K562 treated with DMSO at 1 percent for 12 hours (cell line): Measurements from ENCODE around the gene U2AF1L4. TPM values are rescaled to one million over a fixed set of nuclear protein-coding genes. Genes with fewer than 3 reads are reported as not detected.

Experiments
- total RNA-seq: library from RNA; unstranded; fragments of 300-600 nt; gene quantifications from 2 replicates; pipeline ENCODE4 v1.2.3, GENCODE V29; 2022; ENCODE audit not compliant: insufficient read depth

Gene U2AF1L4, protein sequence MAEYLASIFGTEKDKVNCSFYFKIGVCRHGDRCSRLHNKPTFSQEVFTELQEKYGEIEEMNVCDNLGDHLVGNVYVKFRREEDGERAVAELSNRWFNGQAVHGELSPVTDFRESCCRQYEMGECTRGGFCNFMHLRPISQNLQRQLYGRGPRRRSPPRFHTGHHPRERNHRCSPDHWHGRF
- total RNA-seq = 4.5 and 8.7 TPM in 2 replicates

DNA sequence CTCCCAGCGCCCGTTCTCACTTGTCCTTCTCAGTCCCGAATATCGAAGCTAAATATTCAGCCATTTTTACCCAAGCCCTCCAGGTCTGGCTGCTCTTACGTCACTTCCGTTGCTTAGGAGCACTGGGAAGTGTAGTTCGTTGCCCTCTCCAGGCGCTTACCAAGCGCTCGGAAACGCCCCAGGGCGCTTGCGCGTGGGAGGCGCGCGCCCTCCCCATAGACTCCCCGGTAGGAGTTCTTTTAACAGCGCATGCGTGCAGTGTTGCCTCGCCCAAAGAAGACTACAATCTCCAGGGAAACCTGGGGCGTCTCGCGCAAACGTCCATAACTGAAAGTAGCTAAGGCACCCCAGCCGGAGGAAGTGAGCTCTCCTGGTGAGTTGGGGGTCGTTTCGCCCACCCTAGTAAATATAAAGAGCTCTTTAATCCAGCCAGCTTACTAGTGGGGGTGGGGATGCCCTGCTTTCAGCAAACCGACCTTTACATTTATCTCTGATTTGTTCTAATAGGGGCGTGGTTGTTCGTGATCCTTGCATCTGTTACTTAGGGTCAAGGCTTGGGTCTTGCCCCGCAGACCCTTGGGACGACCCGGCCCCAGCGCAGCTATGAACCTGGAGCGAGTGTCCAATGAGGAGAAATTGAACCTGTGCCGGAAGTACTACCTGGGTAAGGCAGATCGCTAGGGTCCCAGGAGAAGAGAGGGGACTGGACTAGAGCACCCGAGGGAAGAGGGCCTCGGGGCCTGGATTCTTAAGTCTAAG is at the start of gene U2AF1L4, which contains the start of gene PSENEN:
TSS of gene U2AF1L4 (minus strand) at position 91 of the 759 bp plus-strand sequence. CDS start at position 64, 27 bp downstream.
TSS of gene PSENEN (plus strand) at position 324 of the 759 bp plus-strand sequence. CDS start at position 604, 280 bp downstream.

DNA sequence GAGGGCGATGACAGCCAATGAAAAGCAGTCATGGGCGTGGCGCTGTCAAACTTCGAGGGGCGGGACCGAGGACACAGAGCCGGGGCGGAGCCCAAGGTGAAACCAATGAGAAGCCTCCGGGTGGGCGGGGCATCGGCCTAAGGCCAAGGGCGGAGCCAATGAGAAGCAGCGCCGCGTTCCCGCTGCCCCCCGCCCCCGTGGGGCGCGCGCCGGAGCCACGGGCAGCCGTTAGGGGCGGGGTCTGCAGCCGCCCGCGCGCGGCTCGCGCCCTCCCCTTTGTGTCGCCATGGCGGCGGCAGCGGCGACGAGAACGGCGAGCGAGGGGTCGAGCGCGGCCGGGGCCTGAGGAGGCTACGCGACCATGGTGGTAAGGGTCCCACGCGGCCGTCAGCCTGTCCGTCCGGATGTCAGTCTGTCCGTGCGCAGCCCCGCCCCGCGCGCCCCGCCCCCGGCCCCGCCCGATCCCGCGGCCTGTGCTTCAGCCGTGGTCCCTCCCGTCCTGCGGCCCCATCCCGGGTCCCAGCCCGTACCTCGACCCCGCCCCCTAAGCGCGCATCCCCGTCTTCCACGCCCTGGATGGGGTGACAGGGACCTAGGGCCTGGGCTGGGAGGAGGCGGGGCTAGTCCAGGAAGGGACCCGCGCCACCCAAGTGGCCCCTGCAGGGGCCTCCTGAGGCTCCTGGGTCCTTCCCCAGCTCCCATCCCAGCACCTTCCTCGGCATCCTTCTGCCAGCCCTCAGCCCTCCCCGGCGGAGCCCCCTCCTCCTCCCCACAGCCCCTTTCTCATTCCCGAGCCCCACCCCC is 30.3 kb upstream of the U2AF1L4 start, which contains the start of gene ARHGAP33:
TSS of gene ARHGAP33 (plus strand) at position 267 of the 804 bp plus-strand sequence. CDS start at position 362, 95 bp downstream.

DNA sequence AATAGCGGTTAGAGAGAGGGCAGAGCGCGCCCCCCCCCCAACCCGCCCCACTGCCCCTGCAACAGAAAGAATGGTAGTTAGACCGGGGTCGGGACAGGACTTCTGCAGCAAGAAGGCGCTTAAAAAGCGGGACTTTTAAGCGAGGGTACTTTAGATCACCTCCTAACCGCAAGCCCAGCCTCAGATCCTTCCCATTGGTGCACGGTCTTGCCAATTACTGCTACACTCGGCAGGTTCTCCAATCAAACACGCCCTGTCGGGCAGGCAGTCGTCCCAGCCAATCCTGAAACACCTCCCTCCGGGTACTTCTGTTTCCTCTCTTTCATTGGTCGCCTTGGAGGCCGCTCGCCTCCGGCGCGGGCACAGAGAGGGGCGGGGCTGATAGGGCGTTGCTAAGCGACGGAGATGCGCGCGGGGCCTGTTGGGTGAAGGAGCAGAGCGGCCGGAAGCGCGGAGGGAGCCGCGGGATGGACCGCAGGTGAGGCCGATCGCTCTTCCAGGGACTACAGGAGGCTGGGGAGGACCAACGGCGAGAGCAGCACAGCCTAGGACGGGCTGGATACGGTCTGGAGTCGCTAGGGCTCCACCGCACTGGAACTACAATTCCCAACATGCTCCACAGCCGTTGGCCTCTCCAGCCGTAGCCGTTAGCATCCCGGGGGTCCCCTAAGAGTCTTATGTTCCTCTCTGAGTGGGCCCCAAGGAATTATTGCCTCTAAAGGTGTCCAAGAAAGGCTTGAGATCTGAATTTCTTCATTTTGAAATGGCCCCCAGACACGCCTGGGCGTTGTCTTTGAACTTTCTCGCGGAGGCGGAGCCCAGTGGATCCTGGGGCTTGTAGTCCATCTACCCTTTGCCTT is 12.8 kb upstream of the U2AF1L4 start, which contains the start of gene PROSER3:
TSS of gene PROSER3 (plus strand) at position 428 of the 860 bp plus-strand sequence. CDS start at position 468, 40 bp downstream.

DNA sequence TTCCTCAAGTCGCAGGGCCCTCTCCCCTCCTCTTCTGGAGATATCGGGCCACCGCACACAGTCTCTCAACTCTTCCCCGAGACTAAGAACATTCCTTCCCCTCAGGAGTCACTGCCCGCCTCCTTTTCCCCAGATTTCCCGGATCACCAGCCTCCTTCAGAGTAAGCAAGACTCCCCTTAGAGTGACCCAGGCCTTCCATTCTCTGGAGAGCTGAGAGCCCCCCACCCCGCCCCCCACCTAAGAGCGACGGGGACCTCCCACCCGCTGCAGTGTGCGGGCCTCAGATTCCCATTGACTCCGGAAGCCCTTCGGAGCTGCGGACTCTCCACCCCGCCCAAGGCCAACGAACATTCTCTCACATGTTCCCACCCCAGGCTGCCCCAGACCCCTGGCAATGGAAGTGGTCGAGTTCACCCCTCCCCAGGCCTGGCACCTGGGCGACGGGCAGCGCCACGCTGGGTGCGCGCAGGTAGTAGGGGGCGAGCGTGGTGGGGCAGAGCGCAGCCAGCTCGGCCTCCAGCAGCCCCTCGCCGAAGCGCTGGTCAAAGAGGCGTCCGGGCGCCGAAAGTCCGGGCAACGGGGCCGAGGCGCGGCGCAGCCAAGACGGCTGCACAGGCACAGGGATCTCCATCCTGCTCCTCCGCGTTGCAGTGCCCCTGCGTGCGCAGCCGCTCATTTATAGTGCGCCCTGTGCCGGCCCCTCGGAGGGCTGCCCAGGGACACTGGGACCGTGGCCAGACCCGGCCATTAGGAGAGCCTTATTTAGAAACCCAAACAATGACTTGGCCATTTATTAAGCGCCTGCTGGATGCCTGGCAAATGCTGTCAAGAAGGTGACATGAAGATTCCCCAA is 11.4 kb upstream of the U2AF1L4 start, which contains the start of gene HSPB6:
TSS of gene HSPB6 (minus strand) at position 653 of the 854 bp plus-strand sequence. CDS start at position 632, 21 bp downstream.

DNA sequence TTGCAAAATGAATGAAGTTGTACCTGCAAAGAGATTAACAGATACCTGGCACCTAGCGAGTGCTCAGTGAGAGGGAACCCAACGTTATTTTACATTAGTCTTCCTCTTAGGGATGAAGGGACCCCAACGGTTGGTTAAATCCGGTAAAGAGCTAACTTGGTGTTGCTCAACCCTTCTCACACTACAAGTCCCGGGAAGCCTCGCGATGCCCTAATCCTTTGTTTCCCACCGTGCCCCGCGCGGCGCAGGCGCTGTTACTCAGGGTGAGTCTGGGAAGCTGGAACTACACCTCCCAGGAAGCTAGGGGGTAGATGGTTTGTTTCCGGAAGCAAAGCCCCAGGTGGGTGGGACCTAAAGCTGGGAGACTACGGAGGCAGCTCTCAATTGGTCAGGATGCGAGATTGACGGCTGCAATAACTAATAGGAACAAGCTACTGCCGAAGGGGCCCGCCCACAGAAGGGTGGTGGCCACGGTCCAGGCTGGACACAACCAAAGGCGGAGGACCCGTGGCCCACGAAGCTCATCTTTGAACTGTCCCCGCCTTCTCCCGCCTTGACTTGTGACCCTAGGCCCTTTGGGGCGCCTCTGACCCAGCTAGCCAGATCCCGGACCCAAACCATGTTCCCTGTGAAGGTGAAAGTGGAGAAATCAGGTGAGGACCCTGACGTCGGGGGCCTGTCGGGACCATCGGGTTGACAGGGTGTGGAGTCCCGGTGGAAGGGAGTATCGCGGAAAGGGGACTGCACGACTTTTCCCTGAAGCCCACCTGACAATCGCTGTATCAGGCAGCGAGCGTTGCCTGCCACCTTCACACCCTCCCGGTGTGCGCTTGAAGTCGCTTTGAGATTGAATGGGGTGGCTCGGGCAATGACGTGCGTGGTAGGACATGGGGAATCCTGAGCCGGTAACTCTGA is 3.1 kb upstream of the U2AF1L4 start, which contains the start of gene LIN37:
TSS of gene LIN37 (plus strand) at position 471 of the 915 bp plus-strand sequence. CDS start at position 620, 149 bp downstream.

DNA sequence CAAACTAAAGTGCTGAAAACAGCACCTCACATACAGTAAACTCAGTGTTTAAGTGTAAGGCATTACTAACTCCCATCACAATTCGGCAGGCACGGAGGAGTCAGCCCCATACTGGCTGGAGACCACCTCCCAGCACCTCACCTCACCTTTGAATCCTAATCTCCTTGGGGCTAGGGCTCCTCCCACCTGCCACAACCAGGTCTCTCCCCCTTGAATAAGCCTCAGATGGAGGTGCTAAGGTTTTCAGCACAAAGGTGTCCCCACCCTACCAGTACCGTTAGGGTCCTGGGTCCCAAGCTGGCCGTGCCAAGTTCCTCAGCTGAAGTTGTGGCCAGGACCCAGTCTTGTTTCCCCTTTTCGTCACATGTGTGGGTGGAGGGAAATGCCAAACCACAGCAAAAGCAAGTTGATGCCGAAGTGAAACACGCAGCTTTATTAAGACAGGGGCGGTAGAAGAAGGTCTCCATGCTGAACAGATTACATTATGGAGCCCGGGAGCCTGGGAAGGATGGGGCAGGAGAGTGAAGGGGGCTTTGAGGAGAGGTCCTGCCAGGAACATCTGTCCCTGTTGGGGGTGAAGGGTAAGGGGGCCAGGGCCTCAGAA is 3.0 kb downstream of the U2AF1L4 start, which contains the start of gene IGFLR1:
TSS of gene IGFLR1 (minus strand) at position 332 of the 604 bp plus-strand sequence. CDS start 1,272 bp downstream, outside the sequence.

DNA sequence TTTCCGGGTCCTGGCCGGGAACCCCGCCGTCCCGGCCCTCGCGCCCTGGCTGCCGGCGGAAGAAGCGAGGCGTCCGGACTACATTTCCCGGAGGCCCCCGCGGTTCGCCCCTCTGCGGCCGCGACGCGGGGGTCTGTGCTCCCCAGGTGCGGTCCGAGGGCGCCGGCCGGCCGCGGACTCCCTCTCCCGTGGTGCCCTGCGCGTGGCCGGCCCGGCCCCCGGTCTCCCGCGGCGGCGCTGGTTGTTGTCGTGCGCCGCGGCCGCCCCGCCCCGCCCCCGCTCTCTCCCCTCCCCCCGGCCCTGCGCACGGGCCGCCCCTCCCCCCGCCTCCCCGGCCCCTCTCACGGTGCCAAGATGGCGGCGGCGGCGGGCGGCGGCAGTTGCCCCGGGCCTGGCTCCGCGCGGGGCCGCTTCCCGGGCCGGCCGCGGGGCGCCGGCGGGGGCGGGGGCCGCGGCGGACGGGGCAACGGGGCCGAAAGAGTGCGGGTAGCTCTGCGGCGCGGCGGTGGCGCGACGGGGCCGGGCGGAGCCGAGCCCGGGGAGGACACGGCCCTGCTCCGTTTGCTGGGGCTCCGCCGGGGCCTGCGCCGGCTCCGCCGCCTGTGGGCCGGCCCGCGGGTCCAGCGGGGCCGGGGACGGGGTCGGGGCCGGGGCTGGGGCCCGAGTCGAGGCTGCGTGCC is 27.4 kb downstream of the U2AF1L4 start, which contains the start of gene KMT2B:
TSS of gene KMT2B (plus strand) at position 339 of the 680 bp plus-strand sequence. CDS start at position 355, 16 bp downstream.

DNA sequence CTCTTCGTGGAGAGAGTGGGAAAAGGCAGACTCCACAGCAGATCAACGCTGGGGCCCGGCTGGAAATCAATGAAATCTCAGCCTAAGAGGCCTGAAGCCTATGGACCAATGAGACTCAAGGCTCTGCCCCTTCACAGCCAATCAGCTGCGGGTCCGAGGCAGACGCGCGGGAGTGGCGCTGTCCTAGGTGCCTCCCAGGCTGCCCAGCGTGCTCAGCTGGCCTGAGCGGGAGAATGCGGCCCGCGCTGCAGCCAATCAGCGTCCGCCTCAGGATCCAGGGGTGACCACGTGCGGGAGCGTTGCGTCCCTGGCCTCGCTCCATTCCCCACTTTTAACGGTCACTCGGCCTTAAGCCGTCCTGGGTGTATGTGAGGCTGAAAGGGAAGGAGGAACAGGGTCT is 41.0 kb downstream of the U2AF1L4 start, which contains the start of gene ZBTB32:
TSS of gene ZBTB32 (plus strand) at position 341 of the 400 bp plus-strand sequence. CDS start 10,069 bp downstream, outside the sequence.

Other genes starting within 250 kb of the U2AF1L4 start
- gene DMKN, start 231.8 kb downstream of the U2AF1L4 start, total RNA-seq = not detected in 2 replicates
- not detected in 2 replicates for gene SBSN, start 217.1 kb downstream of the U2AF1L4 start, total RNA-seq
- not detected in 2 replicates for gene GAPDHS, start 212.0 kb downstream of the U2AF1L4 start, total RNA-seq
- 104 and 142 TPM in 2 replicates for gene TMEM147, start 199.8 kb downstream of the U2AF1L4 start, total RNA-seq
- gene ATP4A, start 181.8 kb downstream of the U2AF1L4 start, total RNA-seq = not detected in 2 replicates
- not detected in 2 replicates for gene PMIS2, start 159.2 kb downstream of the U2AF1L4 start, total RNA-seq
- 18.2 and 37.8 TPM in 2 replicates for gene HAUS5, start 132.7 kb downstream of the U2AF1L4 start, total RNA-seq
- gene RBM42, start 116.4 kb downstream of the U2AF1L4 start, total RNA-seq = 182 and 236 TPM in 2 replicates
- gene ETV2, start 103.7 kb downstream of the U2AF1L4 start, total RNA-seq = 1.7 and 2.1 TPM in 2 replicates
- 995 and 1,433 TPM in 2 replicates for gene COX6B1, start 97.1 kb downstream of the U2AF1L4 start, total RNA-seq
- not detected in 2 replicates for gene UPK1A, start 78.9 kb downstream of the U2AF1L4 start, total RNA-seq
- not detected in 2 replicates for gene ZBTB32, start 40.9 kb downstream of the U2AF1L4 start, total RNA-seq
- 20.4 and 28.5 TPM in 2 replicates for gene KMT2B, start 27.4 kb downstream of the U2AF1L4 start, total RNA-seq
- 10.9 and 19.2 TPM in 2 replicates for gene IGFLR1, start 3.0 kb downstream of the U2AF1L4 start, total RNA-seq
- gene PSENEN, start 233 bp upstream of the U2AF1L4 start, total RNA-seq = 21.0 and 49.5 TPM in 2 replicates
- gene LIN37, start 3.2 kb upstream of the U2AF1L4 start, total RNA-seq = 24.0 and 25.9 TPM in 2 replicates
- not detected in 2 replicates for gene HSPB6, start 11.6 kb upstream of the U2AF1L4 start, total RNA-seq
- gene PROSER3, start 12.8 kb upstream of the U2AF1L4 start, total RNA-seq = 5.4 and 18.6 TPM in 2 replicates
- gene ARHGAP33, start 30.1 kb upstream of the U2AF1L4 start, total RNA-seq = 4.2 and 5.9 TPM in 2 replicates
- gene PRODH2, start 67.4 kb upstream of the U2AF1L4 start, total RNA-seq = not detected in 2 replicates
- 1.3 and 1.9 TPM in 2 replicates for gene NPHS1, start 107.1 kb upstream of the U2AF1L4 start, total RNA-seq
- 0.20 TPM in 1 of 2 replicates, not detected in the other for gene KIRREL2, start 111.5 kb upstream of the U2AF1L4 start, total RNA-seq
- 7.4 and 15.0 TPM in 2 replicates for gene APLP1, start 123.2 kb upstream of the U2AF1L4 start, total RNA-seq
- gene NFKBID, start 155.1 kb upstream of the U2AF1L4 start, total RNA-seq = 5.8 and 7.3 TPM in 2 replicates
- not detected in 2 replicates for gene HCST, start 157.1 kb upstream of the U2AF1L4 start, total RNA-seq
- gene TYROBP, start 162.9 kb upstream of the U2AF1L4 start, total RNA-seq = 18.6 and 31.0 TPM in 2 replicates
- not detected in 2 replicates for gene LRFN3, start 191.0 kb upstream of the U2AF1L4 start, total RNA-seq
- gene SDHAF1, start 249.8 kb upstream of the U2AF1L4 start, total RNA-seq = 49.4 and 74.2 TPM in 2 replicates